K562 (cell line): ENCODE data around the gene MRPL48. TPM values are rescaled to one million over a fixed set of nuclear protein-coding genes. Genes with fewer than 3 reads are reported as not detected.

Source experiments
- ATF7 ChIP-seq: fragments of 450-650 bp; IDR thresholded peaks from 2 replicates; pipeline ENCODE4 v1.7.1; 2014; ENCODE audit warnings: mild to moderate bottlenecking, moderate library complexity
- BRCA1 ChIP-seq, 2 experiments: fragments of 450-650 bp in 1 of 2; sonication (generic) in 1 of 2; formaldehyde crosslinking in 1 of 2; IDR thresholded peaks; 2 replicates each; pipeline versions ENCODE4 v1.5.0 to v1.6.1; 2017 to 2020; ENCODE audit warnings: mild to moderate bottlenecking in 1 of 2, missing genetic modification reagents in 1 of 2
- CHD2 ChIP-seq: IDR thresholded peaks from 2 replicates; pipeline ENCODE4 v1.6.1; 2011; ENCODE audit warnings: low read depth, low read length
- EP400 ChIP-seq: fragments of 450-650 bp; IDR thresholded peaks from 2 replicates; pipeline ENCODE4 v1.6.1; 2017; ENCODE audit warnings: antibody characterized with exemption, mild to moderate bottlenecking, moderate library complexity
- ETV5 ChIP-seq: sonication (generic); formaldehyde crosslinking; IDR thresholded peaks from 2 replicates; pipeline ENCODE4 v1.4.0; 2020; ENCODE audit warnings: low read depth, mild to moderate bottlenecking, missing genetic modification reagents
- ETV6 ChIP-seq, 3 experiments: fragments of 150-350 bp in 1 of 3; sonication (generic) in 1 of 3; formaldehyde crosslinking in 1 of 3; IDR thresholded peaks; 2 replicates each; pipeline versions ENCODE4 v1.6.1 to v1.8.0; 2014 to 2022; ENCODE audit warnings: borderline replicate concordance in 2 of 3, low read depth in 2 of 3, antibody characterized with exemption in 1 of 3, low read length in 1 of 3, mild to moderate bottlenecking in 1 of 3, missing genetic modification reagents in 1 of 3
- FOSL1 ChIP-seq: fragments of 200-800 bp; sonication (Bioruptor generic); conservative IDR thresholded peaks from 2 replicates; pipeline ENCODE4 v1.6.1; 2016; ENCODE audit warnings: missing genetic modification characterization, missing compliant biosample characterization
- KDM5B ChIP-seq: fragments of 200-600 bp; sonication (generic); IDR thresholded peaks from 2 replicates; pipeline ENCODE4 v1.6.1; 2012; ENCODE audit warnings: low read depth, mild to moderate bottlenecking, moderate library complexity, low read length, control low read depth, inconsistent platforms; ENCODE audit not compliant: insufficient replicate concordance
- KLF6 ChIP-seq: fragments of 250-450 bp; sonication (Bioruptor Pico); IDR thresholded peaks from 2 replicates; pipeline ENCODE4 v1.4.0; 2020; ENCODE audit warnings: mild to moderate bottlenecking, moderate library complexity, borderline replicate concordance
- MIER1 ChIP-seq: fragments of 450-650 bp; IDR thresholded peaks from 2 replicates; pipeline ENCODE4 v1.6.1; 2016; ENCODE audit warnings: antibody characterized with exemption, mild to moderate bottlenecking, low read depth
- MYC ChIP-seq, 2 experiments: fragments of 250-450 bp in 1 of 2; sonication (Bioruptor Pico) in 1 of 2; IDR thresholded peaks; 2 replicates each; pipeline versions ENCODE4 v1.5.1 to v1.6.1; 2012 to 2021; ENCODE audit warnings: low read depth in 2 of 2, borderline replicate concordance in 1 of 2, improper control_type of control experiment in 1 of 2, low read length in 1 of 2, mild to moderate bottlenecking in 1 of 2, moderate library complexity in 1 of 2
- NCOA2 ChIP-seq, 2 experiments: fragments of 450-650 bp; IDR thresholded peaks; 2 replicates each; pipeline ENCODE4 v1.6.1; 2018; ENCODE audit warnings: mild to moderate bottlenecking in 2 of 2, moderate library complexity in 1 of 2; ENCODE audit not compliant: partially characterized antibody in 2 of 2
- NFATC3 ChIP-seq: fragments of 450-650 bp; IDR thresholded peaks from 2 replicates; pipeline ENCODE4 v1.6.1; 2017; ENCODE audit warnings: mild to moderate bottlenecking
- RAD21 ChIP-seq, 2 experiments: fragments of 250-450 bp in 1 of 2; fragments of 450-650 bp in 1 of 2; sonication (Bioruptor Pico) in 1 of 2; formaldehyde crosslinking in 1 of 2; IDR thresholded peaks in 1 of 2; conservative IDR thresholded peaks in 1 of 2; 2 replicates each; pipeline versions ENCODE4 v1.4.0 to v1.8.0; 2020 to 2022; ENCODE audit warnings: mild to moderate bottlenecking in 2 of 2, moderate library complexity in 1 of 2
- SOX6 ChIP-seq: fragments of 450-650 bp; IDR thresholded peaks from 2 replicates; pipeline ENCODE4 v1.6.1; 2014; ENCODE audit warnings: mild to moderate bottlenecking
- ZNF584 ChIP-seq: fragments of 200-800 bp; sonication (Bioruptor generic); IDR thresholded peaks from 2 replicates; pipeline ENCODE4 v1.6.1; 2016; ENCODE audit warnings: low read depth, mild to moderate bottlenecking, missing genetic modification characterization, missing compliant biosample characterization
- polyA plus RNA-seq, 8 experiments: library from polyadenylated mRNA; depleted of rRNA in 4 of 8; stranded (reverse) in 5 of 8; unstranded in 3 of 8; fragments of >200 nt; fragmentation: Nextera tagmentation in 2 of 8; fragmentation: Illumina TruSeq in 1 of 8; extraction: Ambion mirVana in 2 of 8; extraction: Trizol in 1 of 8; gene quantifications; 2 replicates each; pipeline versions ENCODE4 v1.2.1 to v1.2.3, GENCODE V29; 2011 to 2014; ENCODE audit warnings: inconsistent platforms in 1 of 8, missing spikeins in 1 of 8
- total RNA-seq, 7 experiments: library from RNA; depleted of rRNA in 6 of 7; stranded (reverse); fragments of >200 nt in 6 of 7; fragmentation: Illumina TruSeq in 2 of 7; extraction: Trizol in 2 of 7; gene quantifications; 2 replicates each; pipeline versions ENCODE4 v1.2.1 to v1.2.3, GENCODE V29; 2011 to 2021; ENCODE audit warnings: low replicate concordance in 1 of 7
- TF ChIP-seq, protein P1 (sequence below): fragments of 450-650 bp; IDR thresholded peaks from 2 replicates; pipeline ENCODE4 v1.7.1; 2018; ENCODE audit warnings: mild to moderate bottlenecking, low read depth; ENCODE audit not compliant: partially characterized antibody
- TF ChIP-seq, protein P2 (sequence below): sonication (generic); formaldehyde crosslinking; IDR thresholded peaks from 2 replicates; pipeline ENCODE4 v1.8.1; 2023; ENCODE audit warnings: mild to moderate bottlenecking, missing genetic modification reagents
- TF ChIP-seq, protein P3 (sequence below), 2 experiments: fragments of 450-650 bp in 1 of 2; sonication (generic) in 1 of 2; formaldehyde crosslinking in 1 of 2; IDR thresholded peaks in 1 of 2; conservative IDR thresholded peaks in 1 of 2; 2 replicates each; pipeline versions ENCODE4 v1.6.1 to v1.8.1; 2016 to 2023; ENCODE audit warnings: mild to moderate bottlenecking in 2 of 2, moderate library complexity in 2 of 2, inconsistent platforms in 1 of 2, missing genetic modification reagents in 1 of 2

The MRPL48 gene
- total and polyA plus RNA-seq, 9 of the 15 experiments (the other 6 are each of a cell fraction or from before 2014, with no cell fraction given), result 66.0 to 237 (median 104) TPM

GRCh38 chr11:73760679-73761402 is 26.8 kb upstream of the MRPL48 start, which contains the start of gene RAB6A (continued):
- TF ChIP-seq, protein P1, sequence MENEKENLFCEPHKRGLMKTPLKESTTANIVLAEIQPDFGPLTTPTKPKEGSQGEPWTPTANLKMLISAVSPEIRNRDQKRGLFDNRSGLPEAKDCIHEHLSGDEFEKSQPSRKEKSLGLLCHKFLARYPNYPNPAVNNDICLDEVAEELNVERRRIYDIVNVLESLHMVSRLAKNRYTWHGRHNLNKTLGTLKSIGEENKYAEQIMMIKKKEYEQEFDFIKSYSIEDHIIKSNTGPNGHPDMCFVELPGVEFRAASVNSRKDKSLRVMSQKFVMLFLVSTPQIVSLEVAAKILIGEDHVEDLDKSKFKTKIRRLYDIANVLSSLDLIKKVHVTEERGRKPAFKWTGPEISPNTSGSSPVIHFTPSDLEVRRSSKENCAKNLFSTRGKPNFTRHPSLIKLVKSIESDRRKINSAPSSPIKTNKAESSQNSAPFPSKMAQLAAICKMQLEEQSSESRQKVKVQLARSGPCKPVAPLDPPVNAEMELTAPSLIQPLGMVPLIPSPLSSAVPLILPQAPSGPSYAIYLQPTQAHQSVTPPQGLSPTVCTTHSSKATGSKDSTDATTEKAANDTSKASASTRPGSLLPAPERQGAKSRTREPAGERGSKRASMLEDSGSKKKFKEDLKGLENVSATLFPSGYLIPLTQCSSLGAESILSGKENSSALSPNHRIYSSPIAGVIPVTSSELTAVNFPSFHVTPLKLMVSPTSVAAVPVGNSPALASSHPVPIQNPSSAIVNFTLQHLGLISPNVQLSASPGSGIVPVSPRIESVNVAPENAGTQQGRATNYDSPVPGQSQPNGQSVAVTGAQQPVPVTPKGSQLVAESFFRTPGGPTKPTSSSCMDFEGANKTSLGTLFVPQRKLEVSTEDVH, result peak; percentile 84
- peak; percentile 98 for TF ChIP-seq ATF7
- TF ChIP-seq RAD21 (CRISPR knock-in tag; conservative IDR thresholded peaks at IDR 0.05 in 1 of 2, IDR thresholded peaks at IDR 0.05 in 1 of 2), result peak; percentile 36 to 43
- no peak for TF ChIP-seq MIER1
- peak; percentile 62; the same call in 1 of the 2 replicates for TF ChIP-seq NFATC3
- TF ChIP-seq KLF6 (CRISPR knock-in tag), result no peak
- TF ChIP-seq SOX6, result peak; percentile 60; the same call in 1 of the 2 replicates
- TF ChIP-seq, protein P2, sequence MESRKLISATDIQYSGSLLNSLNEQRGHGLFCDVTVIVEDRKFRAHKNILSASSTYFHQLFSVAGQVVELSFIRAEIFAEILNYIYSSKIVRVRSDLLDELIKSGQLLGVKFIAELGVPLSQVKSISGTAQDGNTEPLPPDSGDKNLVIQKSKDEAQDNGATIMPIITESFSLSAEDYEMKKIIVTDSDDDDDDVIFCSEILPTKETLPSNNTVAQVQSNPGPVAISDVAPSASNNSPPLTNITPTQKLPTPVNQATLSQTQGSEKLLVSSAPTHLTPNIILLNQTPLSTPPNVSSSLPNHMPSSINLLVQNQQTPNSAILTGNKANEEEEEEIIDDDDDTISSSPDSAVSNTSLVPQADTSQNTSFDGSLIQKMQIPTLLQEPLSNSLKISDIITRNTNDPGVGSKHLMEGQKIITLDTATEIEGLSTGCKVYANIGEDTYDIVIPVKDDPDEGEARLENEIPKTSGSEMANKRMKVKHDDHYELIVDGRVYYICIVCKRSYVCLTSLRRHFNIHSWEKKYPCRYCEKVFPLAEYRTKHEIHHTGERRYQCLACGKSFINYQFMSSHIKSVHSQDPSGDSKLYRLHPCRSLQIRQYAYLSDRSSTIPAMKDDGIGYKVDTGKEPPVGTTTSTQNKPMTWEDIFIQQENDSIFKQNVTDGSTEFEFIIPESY, result no peak
- peak; percentile 59; the same call in 1 of the 2 replicates for TF ChIP-seq ZNF584 (CRISPR knock-in tag)
- TF ChIP-seq EP400, result peak; percentile 84
- no peak for TF ChIP-seq BRCA1 (IDR thresholded peaks at IDR 0.05)
- no peak for TF ChIP-seq BRCA1 (CRISPR knock-in tag; IDR thresholded peaks at IDR 0.05)
- peak; percentile 79; the same call in 1 of the 2 replicates for TF ChIP-seq CHD2
- TF ChIP-seq ETV5 (CRISPR knock-in tag), result no peak; the same call in 1 of the 2 replicates
- TF ChIP-seq ETV6 (IDR thresholded peaks at IDR 0.05; ENCODE audit: borderline replicate concordance in 1 of 2, low read depth in 2 of 2, low read length in 1 of 2), result no peak
- TF ChIP-seq ETV6 (CRISPR knock-in tag; IDR thresholded peaks at IDR 0.05; ENCODE audit: borderline replicate concordance), result 0 out of 2 replicates have a peak, but pooled peaks have one; percentile 52
- TF ChIP-seq FOSL1, result peak; percentile 45; the same call in 1 of the 2 replicates
- TF ChIP-seq, protein P3, sequence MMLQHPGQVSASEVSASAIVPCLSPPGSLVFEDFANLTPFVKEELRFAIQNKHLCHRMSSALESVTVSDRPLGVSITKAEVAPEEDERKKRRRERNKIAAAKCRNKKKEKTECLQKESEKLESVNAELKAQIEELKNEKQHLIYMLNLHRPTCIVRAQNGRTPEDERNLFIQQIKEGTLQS (IDR thresholded peaks at IDR 0.05), result peak; percentile 71
- TF ChIP-seq, protein P3 (CRISPR knock-in tag; conservative IDR thresholded peaks at IDR 0.05), result no peak
- no peak for TF ChIP-seq NCOA2 (IDR thresholded peaks at IDR 0.05; ENCODE audit: partially characterized antibody in 2 of 2)
- TF ChIP-seq MYC (IDR thresholded peaks at IDR 0.05; ENCODE audit: low read depth, low read length), result no peak; the same call in none of the 2 replicates
- no peak for TF ChIP-seq MYC (CRISPR knock-in tag; IDR thresholded peaks at IDR 0.05; ENCODE audit: borderline replicate concordance, low read depth)
- TF ChIP-seq KDM5B, result peak; percentile 84
